Activated CD8-positive, alpha-beta memory T cell treated with anti-CD3 and anti-CD28 coated beads for 48 hours (primary cell): Measurements from ENCODE around the gene FZD1.

Experiments used
- DNase-seq, 3 experiments: peaks; one replicate each; pipeline ENCODE4 v3.0.0-alpha.2; 2020; ENCODE audit warnings: low read depth in 2 of 3, low spot score in 2 of 3

Gene FZD1

GRCh38 chr7:91264924-91265681 lies 870 bp downstream of the FZD1 start:
- DNase-seq = no peak

- DNase-seq = no peak
These were observed 1.4 kb downstream of the FZD1 start for GRCh38 chr7:91265693-91266066.

- DNase-seq = no peak
These were observed 1.9 kb downstream of the FZD1 start for GRCh38 chr7:91266067-91266688.

GRCh38 chr7:91266689-91267090 lies 2.5 kb downstream of the FZD1 start:
- no peak for DNase-seq

- DNase-seq = no peak
These were observed 3.1 kb downstream of the FZD1 start for GRCh38 chr7:91267171-91267955.

- DNase-seq = no peak
These were observed 6.1 kb downstream of the FZD1 start for GRCh38 chr7:91270372-91270771.

GRCh38 chr7:91276909-91277308 lies 12.7 kb downstream of the FZD1 start:
- DNase-seq = no peak

- DNase-seq = no peak
These were observed 16.0 kb downstream of the FZD1 start for GRCh38 chr7:91280185-91280584.

- no peak for DNase-seq
These were observed 16.4 kb downstream of the FZD1 start for GRCh38 chr7:91280604-91281003.

- no peak for DNase-seq
These were observed 21.6 kb downstream of the FZD1 start for GRCh38 chr7:91285696-91286355.

- DNase-seq = no peak
These were observed 22.2 kb downstream of the FZD1 start for GRCh38 chr7:91286432-91286831.

- DNase-seq = no peak
These were observed 23.3 kb downstream of the FZD1 start for GRCh38 chr7:91287371-91288084.

- no peak for DNase-seq
These were observed 24.1 kb downstream of the FZD1 start for GRCh38 chr7:91288208-91288824.

- no peak for DNase-seq
These were observed 25.5 kb downstream of the FZD1 start for GRCh38 chr7:91289633-91290254.

- DNase-seq = no peak
These were observed 27.1 kb downstream of the FZD1 start for GRCh38 chr7:91291302-91291701.

GRCh38 chr7:91291902-91292301 lies 27.7 kb downstream of the FZD1 start:
- DNase-seq = no peak

- DNase-seq = no peak
These were observed 28.3 kb downstream of the FZD1 start for GRCh38 chr7:91292506-91292905.

- DNase-seq = no peak
These were observed 28.9 kb downstream of the FZD1 start for GRCh38 chr7:91293136-91293535.

- no peak for DNase-seq
These were observed 29.6 kb downstream of the FZD1 start for GRCh38 chr7:91293840-91294239.

- no peak for DNase-seq
These were observed 30.5 kb downstream of the FZD1 start for GRCh38 chr7:91294639-91295220.
